HG02571 (cell line): Measurements from ENCODE around the gene SEMA6A.

Experiments used
- ATAC-seq: cut with Tn5 transposase; IDR thresholded peaks from one replicate; pipeline ENCODE4 v1.9.1; 2021; ENCODE audit warnings: mild to moderate bottlenecking, moderate library complexity; ENCODE audit not compliant: unreplicated experiment

Gene SEMA6A

DNA sequence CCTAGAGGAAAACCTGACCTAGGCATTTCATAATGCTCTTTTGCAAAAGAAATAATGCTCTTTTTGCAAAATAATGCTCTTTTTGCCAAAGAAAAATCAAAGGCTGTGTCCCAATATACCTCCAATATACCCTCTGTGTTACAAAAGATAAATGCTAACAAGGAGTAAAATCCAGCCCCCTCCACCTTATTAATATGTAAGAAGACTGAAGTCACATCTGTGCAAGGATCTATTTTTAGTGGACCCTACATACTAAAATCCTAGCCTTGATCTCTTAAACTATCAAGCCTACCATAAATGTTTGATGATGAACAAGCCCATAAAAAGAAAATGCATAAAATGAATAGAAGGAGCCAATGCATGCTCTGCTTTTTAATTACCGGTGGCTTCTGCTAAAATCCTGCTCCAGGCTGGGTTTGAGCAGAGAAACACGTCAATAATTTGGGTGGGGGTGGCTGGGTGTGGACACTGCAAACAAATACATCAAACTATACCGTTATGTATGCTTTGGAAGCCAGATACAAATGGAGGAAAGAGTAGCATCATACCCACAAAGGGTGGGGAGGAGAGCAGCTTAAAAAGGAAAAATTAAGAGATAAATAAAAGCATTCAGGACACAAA is 131.6 kb downstream of the SEMA6A start:
- ATAC-seq = no peak

DNA sequence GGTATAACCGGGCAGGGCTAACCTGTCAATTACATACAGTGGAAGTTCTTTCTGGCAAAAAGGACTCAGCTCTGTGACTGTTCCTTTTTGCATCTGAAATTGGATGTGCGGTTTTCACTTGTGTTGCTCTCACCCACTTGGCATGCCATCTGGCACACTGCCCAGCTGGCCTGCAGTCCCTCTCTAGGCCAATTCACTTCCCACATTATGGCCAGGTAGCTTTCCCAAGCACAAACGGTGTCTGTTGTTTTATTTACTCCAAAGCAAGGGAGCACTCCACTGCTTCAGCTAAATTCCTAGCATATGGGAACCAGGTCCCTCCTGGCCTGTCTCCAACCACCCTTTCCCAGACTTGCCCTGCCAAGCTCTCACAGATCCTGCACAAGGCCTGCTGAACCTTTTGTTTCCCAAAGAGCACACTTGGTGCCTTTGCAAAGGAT is 132.5 kb downstream of the SEMA6A start:
- ATAC-seq = no peak

- no peak for ATAC-seq
Measured at GRCh38 chr5:116441223-116441622, 133.4 kb downstream of the SEMA6A start.

- ATAC-seq = no peak
Measured at GRCh38 chr5:116440457-116441001, 134.1 kb downstream of the SEMA6A start.

- ATAC-seq = no peak
Measured at GRCh38 chr5:116439905-116440304, 134.7 kb downstream of the SEMA6A start.

DNA sequence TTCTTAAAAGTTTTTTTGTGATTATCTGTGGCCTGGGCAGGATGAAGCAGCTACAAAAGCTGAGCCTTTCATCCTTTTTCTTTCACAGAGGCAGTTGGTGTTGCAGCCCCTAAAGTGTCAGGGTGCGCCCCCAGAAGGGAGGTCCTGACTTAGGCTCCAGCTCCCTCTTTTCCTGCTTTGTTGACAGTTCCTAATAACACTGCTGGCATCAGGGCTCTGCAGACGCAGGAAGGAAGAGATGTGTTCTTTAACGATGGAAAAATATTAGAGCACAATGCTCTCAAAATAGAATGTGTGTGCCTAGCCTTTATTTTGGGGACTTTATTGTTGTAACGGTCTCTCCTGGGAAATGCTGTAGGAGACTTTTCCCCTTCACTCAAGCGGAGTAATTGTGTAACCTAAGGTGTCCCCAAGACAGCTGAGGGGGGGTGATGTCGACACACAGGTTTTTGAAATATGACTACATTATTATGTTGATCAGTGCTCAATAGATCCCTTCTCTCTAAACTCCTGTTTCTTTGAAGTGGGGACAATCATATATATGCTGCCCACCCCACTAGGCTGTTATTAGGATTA is 135.6 kb downstream of the SEMA6A start:
- no peak for ATAC-seq

DNA sequence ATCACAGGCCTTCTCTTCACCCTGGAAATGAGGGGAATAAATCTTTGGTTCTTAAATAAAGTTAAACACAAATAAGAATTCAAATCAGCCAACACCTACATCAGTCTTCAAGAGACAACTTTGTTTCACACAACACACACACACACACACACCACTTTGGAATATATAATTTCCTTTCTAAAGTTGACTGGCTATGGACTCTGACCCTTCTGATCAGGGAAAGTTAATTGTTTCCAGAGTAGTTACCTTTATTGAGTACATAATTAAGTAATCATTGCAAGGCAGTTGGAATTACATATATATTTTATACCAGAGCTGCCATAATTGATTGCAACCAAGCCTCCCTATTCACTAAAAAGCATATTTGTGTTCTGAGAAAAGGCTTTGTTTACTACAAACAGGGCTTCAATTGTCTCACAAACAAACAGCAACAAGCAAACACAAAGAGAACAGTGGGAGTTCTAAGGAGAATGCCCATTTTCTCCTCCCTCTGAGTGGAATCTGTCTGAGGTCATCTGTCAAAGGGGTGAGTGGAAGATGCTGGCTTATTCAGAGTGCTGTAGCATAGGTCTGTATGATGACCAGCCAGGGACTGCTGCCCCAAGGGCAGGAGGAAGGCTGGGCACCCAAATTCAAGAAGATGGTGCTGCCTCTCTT is 136.6 kb downstream of the SEMA6A start:
- ATAC-seq = no peak

- ATAC-seq = no peak
Measured at GRCh38 chr5:116437351-116437705, 137.3 kb downstream of the SEMA6A start.

DNA sequence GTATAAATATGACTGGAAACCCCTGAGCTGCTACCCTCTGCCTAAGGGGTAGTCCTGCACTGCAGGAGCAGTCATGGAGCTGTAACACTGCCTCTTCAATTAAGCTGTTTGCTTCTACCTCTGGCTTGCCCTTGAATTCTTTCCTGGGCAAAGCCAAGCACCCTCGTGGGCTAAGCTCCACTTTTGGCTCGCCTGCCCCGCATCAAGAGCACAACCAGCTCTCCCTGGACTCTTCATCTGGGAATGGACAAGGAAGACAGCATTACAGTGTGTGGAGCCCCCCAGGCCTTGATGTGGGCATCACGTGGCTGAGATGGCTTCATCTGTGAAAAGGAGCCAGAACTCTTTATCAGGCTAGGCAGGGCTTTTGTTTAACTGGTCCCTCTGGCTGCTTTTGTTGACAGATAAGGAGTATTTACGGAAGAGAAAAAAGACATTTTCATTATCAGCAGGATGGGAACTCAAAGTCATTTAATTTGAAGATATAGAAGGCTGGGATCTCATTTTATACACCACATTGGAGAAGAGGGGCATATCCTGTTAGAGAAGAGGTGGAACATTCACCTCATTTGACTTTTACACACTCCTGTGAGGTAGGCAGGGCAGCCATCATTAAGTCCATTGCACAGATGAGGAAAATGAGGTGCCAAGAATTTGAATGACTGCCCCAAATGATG is 137.8 kb downstream of the SEMA6A start:
- no peak for ATAC-seq

DNA sequence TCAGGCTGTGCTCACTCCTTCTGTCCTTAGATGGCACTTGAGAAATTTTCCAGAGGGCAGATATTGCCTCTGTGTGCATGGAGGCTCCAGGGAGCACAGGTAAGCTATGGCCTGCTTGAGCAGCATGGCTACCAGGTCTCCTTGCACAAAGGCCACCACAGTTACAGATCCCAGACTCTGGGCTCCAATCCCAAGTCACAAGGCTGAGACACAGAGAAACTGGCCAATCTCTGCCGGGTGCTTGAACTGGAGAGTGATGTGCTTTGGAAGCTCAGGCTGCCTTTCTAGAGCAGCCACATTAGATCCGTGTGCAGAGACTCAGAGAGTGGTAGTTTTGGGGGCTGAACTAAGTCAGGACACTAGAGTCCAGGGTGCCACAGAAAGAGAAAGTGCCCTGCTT is 145.7 kb downstream of the SEMA6A start:
- no peak for ATAC-seq

- no peak for ATAC-seq
Measured at GRCh38 chr5:116428413-116428812, 146.2 kb downstream of the SEMA6A start.

DNA sequence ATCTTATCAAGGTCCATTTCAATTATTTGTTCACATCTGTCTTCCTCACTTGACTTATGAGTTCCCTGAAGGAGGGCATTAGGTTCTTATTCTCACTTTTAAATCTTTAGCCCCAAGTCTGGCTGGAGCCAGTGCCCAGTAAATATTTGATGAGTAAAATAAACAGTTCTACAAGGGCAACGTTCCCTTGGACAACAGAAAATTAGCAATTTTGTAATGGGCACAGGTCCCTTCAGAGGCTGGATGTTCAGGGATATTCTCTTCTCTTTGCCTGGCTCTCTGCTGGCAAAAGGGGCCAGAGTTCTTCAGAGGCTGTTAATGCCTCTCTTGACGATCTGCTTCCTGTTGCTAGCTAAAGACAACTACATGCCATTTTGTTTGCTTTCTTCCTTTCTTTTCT is 149.7 kb downstream of the SEMA6A start:
- no peak for ATAC-seq

GRCh38 chr5:116424258-116424615 is 150.4 kb downstream of the SEMA6A start:
- no peak for ATAC-seq

- ATAC-seq = no peak
Measured at GRCh38 chr5:116423587-116424257, 150.9 kb downstream of the SEMA6A start.

- ATAC-seq = no peak
Measured at GRCh38 chr5:116423141-116423540, 151.5 kb downstream of the SEMA6A start.

GRCh38 chr5:116421080-116421629 is 153.5 kb downstream of the SEMA6A start:
- ATAC-seq = no peak

- ATAC-seq = no peak
Measured at GRCh38 chr5:116420540-116420939, 154.1 kb downstream of the SEMA6A start.

DNA sequence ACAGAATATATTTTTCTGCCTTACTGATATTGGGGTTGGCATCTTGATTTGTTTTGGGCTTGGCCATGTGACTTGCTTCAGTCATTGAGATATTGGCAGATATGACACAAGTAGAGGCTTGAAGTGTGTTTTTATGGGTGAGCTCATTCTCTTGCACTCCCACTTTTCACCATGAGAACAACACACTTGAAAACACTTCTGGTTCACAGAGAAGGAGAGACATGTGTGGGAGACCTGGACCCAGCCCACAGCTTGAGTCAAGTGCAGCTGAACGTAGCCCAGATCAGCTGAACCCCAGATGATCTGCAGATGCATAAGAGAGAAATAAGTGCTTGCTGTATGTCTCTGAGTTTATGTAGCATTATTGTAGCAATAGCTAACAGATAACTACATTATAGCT is 155.4 kb downstream of the SEMA6A start:
- no peak for ATAC-seq

- no peak for ATAC-seq
Measured at GRCh38 chr5:116418774-116419173, 155.8 kb downstream of the SEMA6A start.

DNA sequence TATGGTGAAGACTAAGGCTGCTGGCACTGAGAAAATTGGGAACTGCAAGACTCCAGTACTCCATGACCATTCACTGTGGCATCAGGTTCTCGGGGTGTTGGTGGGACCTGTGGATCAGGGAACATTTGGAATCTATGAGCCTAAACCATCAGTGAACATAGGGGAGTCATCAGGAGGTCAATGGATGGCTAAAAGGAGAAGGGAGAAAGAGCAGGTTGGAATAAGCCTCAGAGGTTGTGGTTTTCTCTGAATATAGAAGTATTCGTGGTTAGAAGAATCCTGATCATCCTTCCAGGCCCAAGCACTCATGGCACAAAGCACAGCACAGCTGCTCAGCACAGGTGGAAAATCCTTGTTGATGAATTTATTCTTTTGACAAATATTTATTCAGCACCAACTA is 156.6 kb downstream of the SEMA6A start:
- no peak for ATAC-seq

DNA sequence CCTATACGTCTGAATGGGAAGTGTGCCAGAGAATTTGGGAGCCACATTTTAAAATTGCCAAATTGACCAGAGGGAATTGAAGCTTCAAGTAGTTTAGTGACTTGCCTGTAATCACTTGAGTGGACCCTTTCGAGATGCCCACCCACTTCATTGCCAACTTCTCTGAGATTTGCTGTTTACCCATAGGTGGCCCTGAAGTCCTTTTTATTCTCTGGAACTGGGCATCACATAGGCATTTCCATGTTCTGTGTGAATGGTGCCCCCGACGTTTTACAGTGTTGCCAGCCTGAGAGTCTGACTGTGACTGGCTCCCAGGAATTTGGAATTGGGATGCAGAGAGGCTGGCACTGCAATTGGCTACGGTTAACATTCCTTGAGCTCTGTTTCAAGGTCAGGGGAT is 158.6 kb downstream of the SEMA6A start:
- no peak for ATAC-seq
